ENCODE results near the gene NPLOC4.

GRCh38 chr17:81537856-81538555 lies 98.9 kb downstream of the NPLOC4 start:
- TF ChIP-seq CTCF (conservative IDR thresholded peaks at IDR 0.05 in 1 of 2, IDR thresholded peaks at IDR 0.05 in 1 of 2; ENCODE audit: extremely low read depth in 1 of 2, insufficient read depth in 1 of 2, low read depth in 1 of 2, low read length in 2 of 2): no peak
- no peak for TF ChIP-seq EZH2 (IDR thresholded peaks at IDR 0.05; ENCODE audit: borderline replicate concordance, low read length)
